Lower lobe of right lung (tissue), 2 donors: ENCODE data around the gene DUSP2. TPM values are rescaled to one million over a fixed set of nuclear protein-coding genes. Genes with fewer than 3 reads are reported as not detected.

Experiments
- ATAC-seq, 2 donors: fragments of 200-7000 bp; cut with Tn5 transposase; one replicate each; pipeline ENCODE4 v1.9.1; 2020 to 2022; ENCODE audit warnings: mild to moderate bottlenecking in 2 of 2, moderate library complexity in 2 of 2
- DNase-seq: peaks from one replicate; pipeline ENCODE4 v3.0.0-alpha.2; 2020
- H3K27ac ChIP-seq: fragments of 200-600 bp; one replicate; pipeline ENCODE4 v1.8.0; 2022
- H3K27me3 ChIP-seq: fragments of 200-600 bp; one replicate; pipeline ENCODE4 v1.8.0; 2022; ENCODE audit warnings: low read depth
- H3K36me3 ChIP-seq: fragments of 200-600 bp; one replicate; pipeline ENCODE4 v1.8.0; 2022; ENCODE audit warnings: mild to moderate bottlenecking
- H3K4me1 ChIP-seq: fragments of 200-600 bp; one replicate; pipeline ENCODE4 v1.8.0; 2022
- H3K4me3 ChIP-seq: fragments of 200-600 bp; one replicate; pipeline ENCODE4 v1.8.0; 2022; ENCODE audit warnings: mild to moderate bottlenecking
- H3K9me3 ChIP-seq: fragments of 200-600 bp; one replicate; pipeline ENCODE4 v1.8.0; 2022
- intact Hi-C: fragments of 100-400 bp; cut with DNase I; formaldehyde crosslinking; loops from one replicate; pipeline ENCODE4 v1.11.0; 2022
- total RNA-seq: library from RNA; stranded (reverse); fragmentation: NEBNext Ultra II Directional; extraction: Animal tissue kit (Norgen Biotek cat#: 25700); gene quantifications from one replicate; pipeline ENCODE4 v1.2.1, GENCODE V29; 2021
- TF ChIP-seq, protein P1 (sequence below): fragments of 200-600 bp; IDR thresholded peaks from one replicate; pipeline ENCODE4 v1.8.0; 2022; ENCODE audit warnings: antibody characterized with exemption, mild to moderate bottlenecking
- donor health status: DM: no; HTN: yes; CAD: no; lungs with severe emphysema.

DUSP2 gene
- total RNA-seq, 1 donor from 2014 or later = 5.5 TPM

- Histone ChIP-seq H3K4me1 (peaks cover 5% of the 10 kb centered on the region), H3K27me3 (peaks cover 22% of the 10 kb centered on the region), H3K27ac (no peak overlapping the region), H3K9me3 (no peaks in the 10 kb centered on the region), H3K4me3 (no peak overlapping the region), H3K36me3 (no peaks in the 10 kb centered on the region)
- TF ChIP-seq, protein P1, sequence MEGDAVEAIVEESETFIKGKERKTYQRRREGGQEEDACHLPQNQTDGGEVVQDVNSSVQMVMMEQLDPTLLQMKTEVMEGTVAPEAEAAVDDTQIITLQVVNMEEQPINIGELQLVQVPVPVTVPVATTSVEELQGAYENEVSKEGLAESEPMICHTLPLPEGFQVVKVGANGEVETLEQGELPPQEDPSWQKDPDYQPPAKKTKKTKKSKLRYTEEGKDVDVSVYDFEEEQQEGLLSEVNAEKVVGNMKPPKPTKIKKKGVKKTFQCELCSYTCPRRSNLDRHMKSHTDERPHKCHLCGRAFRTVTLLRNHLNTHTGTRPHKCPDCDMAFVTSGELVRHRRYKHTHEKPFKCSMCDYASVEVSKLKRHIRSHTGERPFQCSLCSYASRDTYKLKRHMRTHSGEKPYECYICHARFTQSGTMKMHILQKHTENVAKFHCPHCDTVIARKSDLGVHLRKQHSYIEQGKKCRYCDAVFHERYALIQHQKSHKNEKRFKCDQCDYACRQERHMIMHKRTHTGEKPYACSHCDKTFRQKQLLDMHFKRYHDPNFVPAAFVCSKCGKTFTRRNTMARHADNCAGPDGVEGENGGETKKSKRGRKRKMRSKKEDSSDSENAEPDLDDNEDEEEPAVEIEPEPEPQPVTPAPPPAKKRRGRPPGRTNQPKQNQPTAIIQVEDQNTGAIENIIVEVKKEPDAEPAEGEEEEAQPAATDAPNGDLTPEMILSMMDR = no peak
- intact Hi-C loops = no loop called here
- ATAC-seq (no peak), DNase-seq (no peak)
These were observed 34.0 kb downstream of the DUSP2 start for GRCh38 chr2:96111257-96111640.

DNA sequence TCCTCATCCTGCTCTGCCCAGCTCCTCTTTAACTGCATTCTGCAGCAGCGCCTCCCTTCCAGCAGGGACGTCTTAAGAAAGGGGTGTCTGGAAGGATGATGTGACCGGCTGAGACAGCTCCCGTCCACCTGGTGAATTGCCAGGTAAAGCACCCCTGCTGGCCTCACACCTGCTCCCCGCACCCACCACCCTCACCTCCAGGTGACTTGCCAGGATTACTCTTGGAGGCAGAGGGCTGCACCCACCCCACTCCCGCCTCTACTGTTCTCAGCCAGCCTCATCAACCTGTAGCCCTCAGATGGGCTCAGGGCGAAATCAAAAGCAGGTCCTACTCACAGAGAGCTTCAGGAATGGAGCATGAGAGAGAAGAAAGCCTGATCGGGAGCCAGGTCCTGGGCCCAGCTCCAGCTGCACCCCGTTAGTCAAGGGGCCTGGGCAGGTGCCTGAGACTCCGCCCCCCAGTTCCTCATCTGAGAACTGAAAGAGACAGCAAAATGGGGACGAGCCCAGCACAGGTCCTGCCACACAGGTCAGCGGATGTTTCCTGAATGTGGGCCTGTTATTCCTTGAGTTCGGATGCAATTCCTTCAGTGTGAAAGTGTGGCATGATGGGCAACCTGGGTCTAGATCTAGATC, 34.5 kb downstream of the DUSP2 start:
- intact Hi-C loops = no loop called here
- DNase-seq = peak; percentile 39
- TF ChIP-seq, protein P1 = no peak

DNA sequence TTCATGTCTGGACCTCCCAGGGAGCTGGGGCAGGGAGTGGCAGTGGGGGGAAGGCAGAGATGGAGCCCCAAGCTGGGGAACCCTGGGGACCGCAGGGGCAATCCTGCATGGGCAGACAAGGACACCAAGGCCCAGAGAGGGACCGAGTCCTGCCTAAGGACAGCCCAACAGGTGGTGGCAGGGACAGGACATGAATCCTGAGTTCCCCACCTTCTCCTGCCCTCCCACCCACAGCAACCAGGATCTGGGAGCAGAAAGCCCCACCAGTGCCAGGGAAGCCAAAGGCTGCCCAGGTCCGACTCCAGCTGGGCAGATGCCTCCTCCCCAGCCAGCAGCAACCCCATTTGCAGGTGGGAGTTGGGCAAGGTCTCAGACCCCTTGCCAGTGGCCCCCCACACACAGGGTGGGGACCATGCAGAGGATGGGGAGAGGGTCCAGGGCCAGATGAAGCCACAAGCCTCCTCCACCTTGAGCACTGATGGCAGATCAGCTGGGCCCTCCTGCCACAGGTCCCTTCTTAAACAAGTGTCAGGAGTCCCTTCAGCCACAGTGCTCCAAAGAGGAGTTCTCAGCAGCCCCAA, 35.2 kb downstream of the DUSP2 start:
- H3K9me3 ChIP-seq = peaks cover 9% of the 10 kb centered on the region
- peak; percentile 22 for DNase-seq
- no peak overlapping the region for H3K27ac ChIP-seq
- peaks cover 10% of the 10 kb centered on the region for H3K27me3 ChIP-seq
- TF ChIP-seq, protein P1 = no peak
- no peak overlapping the region for H3K4me3 ChIP-seq
- intact Hi-C loops = no loop called here
- no peak for ATAC-seq
- no peaks in the 10 kb centered on the region for H3K36me3 ChIP-seq
- H3K4me1 ChIP-seq = no peaks in the 10 kb centered on the region

More for the DNA sequence above, 34.5 kb downstream of the DUSP2 start:
- H3K4me3 ChIP-seq = no peak overlapping the region
- H3K27me3 ChIP-seq = peaks cover 17% of the 10 kb centered on the region
- peaks cover under 1% of the 10 kb centered on the region for H3K4me1 ChIP-seq
- H3K36me3 ChIP-seq = no peaks in the 10 kb centered on the region
- no peak overlapping the region for H3K27ac ChIP-seq
- H3K9me3 ChIP-seq = peaks cover 3% of the 10 kb centered on the region
- no peak for ATAC-seq

DNA sequence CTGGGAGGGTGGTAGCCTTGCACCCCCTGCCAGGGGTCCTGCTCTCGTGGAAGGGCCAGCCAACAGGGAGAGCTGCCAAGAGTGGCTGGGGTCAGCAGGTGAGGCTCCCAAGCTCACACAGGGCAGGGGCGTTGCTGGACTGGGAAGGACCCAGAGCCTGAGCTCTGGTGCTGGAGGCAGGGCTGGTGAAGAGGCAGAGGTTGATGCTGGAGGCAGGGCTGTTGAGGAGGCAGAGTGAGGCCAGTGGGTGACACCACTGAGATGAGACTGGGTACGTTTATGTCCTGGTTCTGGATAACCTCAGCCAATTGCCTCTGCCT, 35.9 kb downstream of the DUSP2 start:
- H3K27me3 ChIP-seq = peaks cover 6% of the 10 kb centered on the region
- no peaks in the 10 kb centered on the region for H3K36me3 ChIP-seq
- H3K4me1 ChIP-seq = no peaks in the 10 kb centered on the region
- DNase-seq (no peak), ATAC-seq (no peak)
- TF ChIP-seq, protein P1 = no peak
- no peak overlapping the region for H3K27ac ChIP-seq
- intact Hi-C loops = no loop called here
- peaks cover 9% of the 10 kb centered on the region for H3K9me3 ChIP-seq
- H3K4me3 ChIP-seq = no peak overlapping the region

GRCh38 chr2:96108541-96109360, 36.5 kb downstream of the DUSP2 start:
- Histone ChIP-seq H3K9me3 (peaks cover 9% of the 10 kb centered on the region), H3K27me3 (peaks cover 6% of the 10 kb centered on the region), H3K4me1 (no peaks in the 10 kb centered on the region), H3K27ac (no peak overlapping the region), H3K36me3 (no peaks in the 10 kb centered on the region), H3K4me3 (no peak overlapping the region)
- TF ChIP-seq, protein P1 = no peak
- intact Hi-C loops = no loop called here
- DNase-seq (peak; percentile 41), ATAC-seq (no peak)
